ENCODE measurements around the gene ZNF394.

- no peak for TF ChIP-seq CTCF (IDR thresholded peaks at IDR 0.05)
- no peak for TF ChIP-seq EP300 (IDR thresholded peaks at IDR 0.05)
Measured at GRCh38 chr7:99446096-99446495, 54.0 kb downstream of the ZNF394 start.

All from stomach (tissue), 4 donors.